ENCODE measurements around the gene ANKS1B.

The ANKS1B gene

GRCh38 chr12:98745578-98746391 is 1239.0 kb downstream of the ANKS1B start:
- Mint-ChIP-seq H3K4me3 (peak overlapping the region; percentile 84), H3K27ac (no peak overlapping the region), H3K9me3 (no peaks in the 10 kb centered on the region), H3K4me1 (peaks cover 11% of the 10 kb centered on the region), H3K27me3 (peaks cover 16% of the 10 kb centered on the region), H3K36me3 (no peaks in the 10 kb centered on the region)

GRCh38 chr12:98744680-98745079 is 1240.1 kb downstream of the ANKS1B start:
- H3K27me3 Mint-ChIP-seq, result peaks cover 16% of the 10 kb centered on the region
- no peaks in the 10 kb centered on the region for H3K36me3 Mint-ChIP-seq
- H3K4me1 Mint-ChIP-seq, result peaks cover 11% of the 10 kb centered on the region
- H3K4me3 Mint-ChIP-seq, result no peak overlapping the region
- H3K9me3 Mint-ChIP-seq, result no peaks in the 10 kb centered on the region
- H3K27ac Mint-ChIP-seq, result no peak overlapping the region

DNA sequence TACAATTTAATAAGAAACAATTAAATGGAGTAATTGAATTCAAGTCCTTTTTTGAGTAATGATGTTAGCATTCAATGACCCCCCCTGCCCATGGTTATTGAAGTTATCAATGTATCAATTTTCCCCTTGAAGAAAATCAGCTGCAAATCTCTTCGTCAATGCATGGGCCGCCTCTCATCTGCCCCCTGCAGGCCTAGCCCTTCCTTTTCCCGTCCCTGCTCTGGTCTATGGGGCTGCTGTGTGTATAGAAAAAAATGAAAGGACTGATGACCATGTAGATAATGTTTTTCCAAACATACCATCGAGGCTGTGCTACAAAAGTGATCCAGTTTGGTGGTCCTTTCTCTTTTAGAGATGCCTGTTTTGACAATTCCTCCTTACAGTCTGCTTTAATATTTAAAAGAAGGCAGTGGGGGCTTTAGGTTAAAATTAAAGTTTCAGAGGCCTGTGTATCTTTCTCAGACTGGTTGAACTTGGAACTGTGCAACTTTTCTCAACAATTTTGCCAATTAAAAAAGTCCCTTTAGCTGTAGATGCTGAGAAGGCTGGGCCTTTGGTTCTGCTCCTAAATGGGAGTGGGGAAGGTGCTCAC is 1241.3 kb downstream of the ANKS1B start:
- Mint-ChIP-seq H3K36me3 (no peaks in the 10 kb centered on the region), H3K27me3 (peaks cover 16% of the 10 kb centered on the region), H3K9me3 (no peaks in the 10 kb centered on the region), H3K27ac (peak overlapping the region; percentile 20), H3K4me3 (no peak overlapping the region), H3K4me1 (peaks cover 11% of the 10 kb centered on the region)

- Mint-ChIP-seq H3K27ac (no peak overlapping the region), H3K4me3 (no peak overlapping the region), H3K27me3 (peaks cover 8% of the 10 kb centered on the region), H3K4me1 (peaks cover 11% of the 10 kb centered on the region), H3K36me3 (no peaks in the 10 kb centered on the region), H3K9me3 (no peaks in the 10 kb centered on the region)
Measured at GRCh38 chr12:98741556-98742265, 1243.0 kb downstream of the ANKS1B start.

DNA sequence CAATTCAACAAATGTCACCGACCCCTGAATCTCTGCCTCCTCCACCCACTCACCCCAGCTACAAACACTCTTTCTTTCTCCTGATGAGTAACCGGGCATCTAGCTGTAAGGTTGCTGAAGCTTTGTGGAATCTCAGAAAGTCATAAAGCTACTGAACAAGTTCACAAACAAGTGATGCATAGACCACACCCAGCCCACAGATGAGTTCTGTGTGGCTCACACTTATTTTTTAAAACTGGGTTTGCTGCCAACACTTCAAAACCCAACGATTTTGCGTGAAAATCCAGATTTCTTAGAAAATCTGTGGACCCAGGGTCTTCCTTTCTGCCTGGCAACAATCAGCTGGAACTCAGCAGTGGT is 1243.6 kb downstream of the ANKS1B start:
- Mint-ChIP-seq H3K4me1 (peaks cover 7% of the 10 kb centered on the region), H3K27me3 (peaks cover 3% of the 10 kb centered on the region), H3K9me3 (no peaks in the 10 kb centered on the region), H3K27ac (peak overlapping the region; percentile 6), H3K36me3 (no peaks in the 10 kb centered on the region), H3K4me3 (no peak overlapping the region)

DNA sequence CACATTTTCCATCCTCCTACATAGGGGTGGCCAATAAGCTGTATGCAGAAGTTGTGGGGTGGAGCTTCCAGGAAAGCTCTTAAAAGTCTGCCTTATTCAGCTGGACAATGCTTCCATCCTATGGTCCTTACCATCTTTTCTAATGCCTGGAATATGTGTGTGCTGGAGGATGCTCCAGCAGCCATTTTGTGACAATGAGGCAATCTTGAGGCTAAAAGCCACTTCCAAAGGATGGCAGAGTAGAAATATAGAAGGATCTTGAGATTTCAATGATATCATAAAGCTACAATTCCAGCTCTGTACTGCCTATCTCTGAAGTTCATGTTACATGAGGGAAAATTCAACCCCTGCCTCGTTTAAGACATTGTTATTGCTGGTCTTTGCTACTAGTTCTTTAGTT is 1244.0 kb downstream of the ANKS1B start:
- Mint-ChIP-seq H3K27me3 (peaks cover 2% of the 10 kb centered on the region), H3K4me3 (no peak overlapping the region), H3K27ac (peak overlapping the region; percentile 6), H3K9me3 (no peaks in the 10 kb centered on the region), H3K36me3 (peaks cover 1% of the 10 kb centered on the region), H3K4me1 (peaks cover 3% of the 10 kb centered on the region)

GRCh38 chr12:98738539-98738938 is 1246.2 kb downstream of the ANKS1B start:
- H3K9me3 Mint-ChIP-seq, result no peaks in the 10 kb centered on the region
- no peak overlapping the region for H3K4me3 Mint-ChIP-seq
- H3K4me1 Mint-ChIP-seq, result peaks cover 3% of the 10 kb centered on the region
- no peak overlapping the region for H3K27ac Mint-ChIP-seq
- peaks cover 2% of the 10 kb centered on the region for H3K27me3 Mint-ChIP-seq
- H3K36me3 Mint-ChIP-seq, result peaks cover 4% of the 10 kb centered on the region

GRCh38 chr12:98738002-98738401 is 1246.7 kb downstream of the ANKS1B start:
- Mint-ChIP-seq H3K27me3 (no peaks in the 10 kb centered on the region), H3K36me3 (peaks cover 4% of the 10 kb centered on the region), H3K27ac (no peak overlapping the region), H3K4me3 (no peak overlapping the region), H3K4me1 (peaks cover 3% of the 10 kb centered on the region), H3K9me3 (no peaks in the 10 kb centered on the region)

- peaks cover 3% of the 10 kb centered on the region for H3K4me1 Mint-ChIP-seq
- no peak overlapping the region for H3K4me3 Mint-ChIP-seq
- no peaks in the 10 kb centered on the region for H3K9me3 Mint-ChIP-seq
- no peaks in the 10 kb centered on the region for H3K27me3 Mint-ChIP-seq
- peak overlapping the region; percentile 10 for H3K27ac Mint-ChIP-seq
- H3K36me3 Mint-ChIP-seq, result peaks cover 5% of the 10 kb centered on the region
Measured at GRCh38 chr12:98737322-98737712, 1247.4 kb downstream of the ANKS1B start.

GRCh38 chr12:98736352-98737321 is 1248.1 kb downstream of the ANKS1B start:
- H3K4me3 Mint-ChIP-seq, result no peak overlapping the region
- peaks cover 3% of the 10 kb centered on the region for H3K4me1 Mint-ChIP-seq
- H3K27me3 Mint-ChIP-seq, result no peaks in the 10 kb centered on the region
- no peaks in the 10 kb centered on the region for H3K9me3 Mint-ChIP-seq
- H3K36me3 Mint-ChIP-seq, result peaks cover 5% of the 10 kb centered on the region
- peak overlapping the region; percentile 10 for H3K27ac Mint-ChIP-seq

GRCh38 chr12:98735821-98736220 is 1248.9 kb downstream of the ANKS1B start:
- Mint-ChIP-seq H3K4me3 (no peak overlapping the region), H3K4me1 (no peaks in the 10 kb centered on the region), H3K27ac (no peak overlapping the region), H3K27me3 (no peaks in the 10 kb centered on the region), H3K9me3 (no peaks in the 10 kb centered on the region), H3K36me3 (peaks cover 5% of the 10 kb centered on the region)

- Mint-ChIP-seq H3K4me3 (no peak overlapping the region), H3K4me1 (no peaks in the 10 kb centered on the region), H3K36me3 (peaks cover 10% of the 10 kb centered on the region), H3K9me3 (no peaks in the 10 kb centered on the region), H3K27me3 (no peaks in the 10 kb centered on the region), H3K27ac (peak overlapping the region; percentile 79)
Measured at GRCh38 chr12:98733667-98734350, 1250.9 kb downstream of the ANKS1B start.

GRCh38 chr12:98730412-98730811 is 1254.3 kb downstream of the ANKS1B start:
- H3K4me1 Mint-ChIP-seq, result no peaks in the 10 kb centered on the region
- no peak overlapping the region for H3K4me3 Mint-ChIP-seq
- no peaks in the 10 kb centered on the region for H3K27me3 Mint-ChIP-seq
- no peaks in the 10 kb centered on the region for H3K9me3 Mint-ChIP-seq
- H3K36me3 Mint-ChIP-seq, result peaks cover 8% of the 10 kb centered on the region
- H3K27ac Mint-ChIP-seq, result no peak overlapping the region

GRCh38 chr12:98727196-98727595 is 1257.5 kb downstream of the ANKS1B start:
- no peaks in the 10 kb centered on the region for H3K27me3 Mint-ChIP-seq
- H3K27ac Mint-ChIP-seq, result no peak overlapping the region
- no peak overlapping the region for H3K4me3 Mint-ChIP-seq
- no peaks in the 10 kb centered on the region for H3K9me3 Mint-ChIP-seq
- peaks cover 9% of the 10 kb centered on the region for H3K36me3 Mint-ChIP-seq
- H3K4me1 Mint-ChIP-seq, result no peaks in the 10 kb centered on the region

Measured in activated naive CD4-positive, alpha-beta T cell treated with anti-CD3 and anti-CD28 coated beads, Interleukin-2, amount 50 U/mL, for 24 hours (primary cell).